Caco-2 (cell line): Measurements from ENCODE around the gene SIM1. TPM values are rescaled to one million over a fixed set of nuclear protein-coding genes. Genes with fewer than 3 reads are reported as not detected.

Experiments used
- BruUV-seq: library from RNA; stranded (reverse); fragments of 400-500 nt; replicated peaks from 2 replicates; lab custom pipeline; 2021; lab: Mats Ljungman, UMichigan
- CTCF ChIA-PET: fragments of 300-600 bp; sonication (Branson Sonifier 250); formaldehyde crosslinking; loops from one replicate; lab custom pipeline; 2022; ENCODE audit warnings: antibody characterized with exemption; lab: Charles Lee
- POLR2A ChIA-PET: fragments of 300-600 bp; sonication (Branson Sonifier 250); formaldehyde crosslinking; loops from one replicate; lab custom pipeline; 2022; ENCODE audit warnings: antibody characterized with exemption; lab: Charles Lee
- DNase-seq, 2 experiments: peaks; one replicate each; pipeline versions ENCODE4 v3.0.0 to v3.0.0-alpha.2; 2020 to 2022
- H3K27me3 ChIP-seq: replicated peaks from 2 replicates; pipeline ENCODE4 v1.6.0; 2011; ENCODE audit warnings: low read length; ENCODE audit not compliant: control insufficient read depth, insufficient read depth
- H3K36me3 ChIP-seq: 2 replicates; pipeline ENCODE4 v1.5.1; 2011; ENCODE audit warnings: low read length; ENCODE audit not compliant: control insufficient read depth, insufficient read depth
- H3K4me1 ChIP-seq: fragments of 250-450 bp; sonication (Bioruptor Pico); 2 replicates; pipeline ENCODE4 v1.5.1; 2020; ENCODE audit warnings: mild to moderate bottlenecking
- H3K4me3 ChIP-seq: 2 replicates; pipeline ENCODE4 v1.5.1; 2011; ENCODE audit warnings: low read depth, mild to moderate bottlenecking, control low read depth, low read length
- H3K9me3 ChIP-seq: fragments of 250-450 bp; sonication (Bioruptor Pico); 2 replicates; pipeline ENCODE4 v1.5.1; 2020; ENCODE audit warnings: mild to moderate bottlenecking, moderate library complexity
- H3K27ac Mint-ChIP-seq: one replicate; pipeline ENCODE4 v1.8.0; 2022; ENCODE audit warnings: mixed read lengths; ENCODE audit not compliant: unreplicated experiment
- H3K27me3 Mint-ChIP-seq: one replicate; pipeline ENCODE4 v1.8.0; 2022; ENCODE audit warnings: mixed read lengths; ENCODE audit not compliant: insufficient read depth, unreplicated experiment
- H3K36me3 Mint-ChIP-seq: one replicate; pipeline ENCODE4 v1.8.0; 2022; ENCODE audit warnings: mild to moderate bottlenecking, mixed read lengths; ENCODE audit not compliant: insufficient read depth, unreplicated experiment
- H3K4me1 Mint-ChIP-seq: one replicate; pipeline ENCODE4 v1.8.0; 2022; ENCODE audit warnings: low read depth, mixed read lengths; ENCODE audit not compliant: unreplicated experiment
- H3K4me3 Mint-ChIP-seq: one replicate; pipeline ENCODE4 v1.8.0; 2022; ENCODE audit warnings: mild to moderate bottlenecking, moderate library complexity, mixed read lengths; ENCODE audit not compliant: unreplicated experiment
- H3K9me3 Mint-ChIP-seq: one replicate; pipeline ENCODE4 v1.8.0; 2022; ENCODE audit warnings: mixed read lengths; ENCODE audit not compliant: unreplicated experiment
- CTCF ChIP-seq, 2 experiments: fragments of 200-600 bp in 1 of 2; IDR thresholded peaks; 1 replicate in 1 of 2; 2 replicates in 1 of 2; pipeline versions ENCODE4 v1.5.1 to v1.8.0; 2011 to 2022; ENCODE audit warnings: antibody characterized with exemption in 1 of 2, control low read depth in 1 of 2, inconsistent platforms in 1 of 2, low read depth in 1 of 2, low read length in 1 of 2, mild to moderate bottlenecking in 1 of 2, moderate library complexity in 1 of 2; ENCODE audit not compliant: insufficient read depth in 1 of 2, severe bottlenecking in 1 of 2, unreplicated experiment in 1 of 2
- intact Hi-C: fragments of 100-400 bp; cut with micrococcal nuclease; formaldehyde crosslinking; loops from one replicate; pipeline ENCODE4 v1.10.0; 2022; ENCODE audit not compliant: unreplicated experiment
- total RNA-seq: library from RNA; stranded (reverse); gene quantifications from 2 replicates; pipeline ENCODE4 v1.2.3, GENCODE V29; 2022

The SIM1 gene
- total RNA-seq, 1 experiment from 2014 or later = not detected

GRCh38 chr6:100379386-100379785 is 85.3 kb downstream of the SIM1 start:
- Mint-ChIP-seq H3K27me3 (no peaks in the 10 kb centered on the region), H3K4me3 (no peak overlapping the region), H3K9me3 (no peaks in the 10 kb centered on the region), H3K27ac (no peak overlapping the region), H3K36me3 (no peaks in the 10 kb centered on the region), H3K4me1 (no peaks in the 10 kb centered on the region)
- H3K27me3 ChIP-seq = no peaks in the 10 kb centered on the region
- POLR2A ChIA-PET = no interaction called here
- intact Hi-C loops = no loop called here
- DNase-seq = no peak
- no TSS peak for BruUV-seq
- no peak overlapping the region for H3K4me3 ChIP-seq
- H3K4me1 ChIP-seq = no peaks in the 10 kb centered on the region
- no peaks in the 10 kb centered on the region for H3K9me3 ChIP-seq
- TF ChIP-seq CTCF (IDR thresholded peaks at IDR 0.05; ENCODE audit: insufficient read depth in 1 of 2, low read depth in 1 of 2, low read length in 1 of 2, severe bottlenecking in 1 of 2, unreplicated experiment in 1 of 2) = no peak
- H3K36me3 ChIP-seq = no peaks in the 10 kb centered on the region
- CTCF ChIA-PET = no interaction called here

GRCh38 chr6:100378576-100378975 is 86.1 kb downstream of the SIM1 start:
- no peaks in the 10 kb centered on the region for H3K27me3 ChIP-seq
- intact Hi-C loops = no loop called here
- Mint-ChIP-seq H3K27me3 (no peaks in the 10 kb centered on the region), H3K36me3 (no peaks in the 10 kb centered on the region), H3K4me3 (no peak overlapping the region), H3K4me1 (no peaks in the 10 kb centered on the region), H3K9me3 (no peaks in the 10 kb centered on the region), H3K27ac (no peak overlapping the region)
- no peak for DNase-seq
- CTCF ChIA-PET = no interaction called here
- H3K9me3 ChIP-seq = no peaks in the 10 kb centered on the region
- H3K4me3 ChIP-seq = no peak overlapping the region
- H3K36me3 ChIP-seq = no peaks in the 10 kb centered on the region
- POLR2A ChIA-PET = no interaction called here
- no peaks in the 10 kb centered on the region for H3K4me1 ChIP-seq
- no peak for TF ChIP-seq CTCF (IDR thresholded peaks at IDR 0.05; ENCODE audit: insufficient read depth in 1 of 2, low read depth in 1 of 2, low read length in 1 of 2, severe bottlenecking in 1 of 2, unreplicated experiment in 1 of 2)
- BruUV-seq = no TSS peak

DNA sequence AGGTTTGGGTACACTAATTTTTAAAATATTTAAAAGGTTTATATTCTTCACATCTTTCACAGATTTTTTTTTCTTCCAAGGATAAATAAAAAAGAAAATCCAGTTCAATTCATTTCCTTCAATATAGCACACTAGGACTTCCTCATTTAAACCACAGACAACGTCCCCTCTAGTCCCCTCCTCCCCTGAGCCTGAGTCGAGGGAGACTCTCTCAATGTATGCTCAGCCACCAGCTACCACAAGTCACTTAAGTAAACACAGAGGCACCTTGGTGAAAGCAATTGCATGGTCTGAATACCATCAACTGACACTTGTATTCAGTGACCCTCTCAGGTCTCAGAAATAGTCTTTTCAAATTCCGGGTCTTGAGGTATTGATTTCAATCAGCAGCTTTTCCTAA is 88.6 kb downstream of the SIM1 start:
- no peak overlapping the region for H3K4me3 Mint-ChIP-seq
- no peaks in the 10 kb centered on the region for H3K4me1 Mint-ChIP-seq
- no peaks in the 10 kb centered on the region for H3K4me1 ChIP-seq
- H3K9me3 Mint-ChIP-seq = no peaks in the 10 kb centered on the region
- no peak for TF ChIP-seq CTCF (IDR thresholded peaks at IDR 0.05; ENCODE audit: insufficient read depth in 1 of 2, low read depth in 1 of 2, low read length in 1 of 2, severe bottlenecking in 1 of 2, unreplicated experiment in 1 of 2)
- no TSS peak for BruUV-seq
- no peak for DNase-seq
- POLR2A ChIA-PET = no interaction called here
- no peak overlapping the region for H3K27ac Mint-ChIP-seq
- no peaks in the 10 kb centered on the region for H3K36me3 Mint-ChIP-seq
- H3K36me3 ChIP-seq = no peaks in the 10 kb centered on the region
- no peak overlapping the region for H3K4me3 ChIP-seq
- no peaks in the 10 kb centered on the region for H3K9me3 ChIP-seq
- H3K27me3 Mint-ChIP-seq = no peaks in the 10 kb centered on the region
- CTCF ChIA-PET = no interaction called here
- intact Hi-C loops = no loop called here
- H3K27me3 ChIP-seq = no peaks in the 10 kb centered on the region; the same call in none of the 2 replicates
